Measurements from ENCODE around the gene ANTXR2.

ANTXR2 gene

DNA sequence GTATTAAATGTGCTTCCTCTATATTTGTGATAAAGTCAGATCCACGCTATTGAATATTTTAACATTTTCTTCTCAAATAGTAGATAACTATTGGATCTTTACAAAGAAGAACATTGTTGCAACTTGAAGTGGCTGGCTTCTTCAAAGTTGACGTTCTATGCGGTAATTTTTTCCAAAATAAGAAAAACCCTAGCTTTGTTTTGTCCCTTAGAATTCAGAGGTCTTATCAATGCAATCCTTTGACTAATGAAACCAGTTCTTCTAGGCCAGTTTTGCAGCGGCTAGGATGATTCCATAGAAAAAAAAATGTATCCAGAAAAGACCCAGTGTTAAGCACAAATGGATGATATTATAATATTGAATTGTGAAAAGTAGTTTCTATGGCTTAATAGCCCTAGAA is 89.6 kb downstream of the ANTXR2 start:
- no peak overlapping the region for H3K27ac ChIP-seq
- TF ChIP-seq ZFX (IDR thresholded peaks at IDR 0.05; ENCODE audit: borderline replicate concordance) (no peak), CTCF (IDR thresholded peaks at IDR 0.05) (no peak)

DNA sequence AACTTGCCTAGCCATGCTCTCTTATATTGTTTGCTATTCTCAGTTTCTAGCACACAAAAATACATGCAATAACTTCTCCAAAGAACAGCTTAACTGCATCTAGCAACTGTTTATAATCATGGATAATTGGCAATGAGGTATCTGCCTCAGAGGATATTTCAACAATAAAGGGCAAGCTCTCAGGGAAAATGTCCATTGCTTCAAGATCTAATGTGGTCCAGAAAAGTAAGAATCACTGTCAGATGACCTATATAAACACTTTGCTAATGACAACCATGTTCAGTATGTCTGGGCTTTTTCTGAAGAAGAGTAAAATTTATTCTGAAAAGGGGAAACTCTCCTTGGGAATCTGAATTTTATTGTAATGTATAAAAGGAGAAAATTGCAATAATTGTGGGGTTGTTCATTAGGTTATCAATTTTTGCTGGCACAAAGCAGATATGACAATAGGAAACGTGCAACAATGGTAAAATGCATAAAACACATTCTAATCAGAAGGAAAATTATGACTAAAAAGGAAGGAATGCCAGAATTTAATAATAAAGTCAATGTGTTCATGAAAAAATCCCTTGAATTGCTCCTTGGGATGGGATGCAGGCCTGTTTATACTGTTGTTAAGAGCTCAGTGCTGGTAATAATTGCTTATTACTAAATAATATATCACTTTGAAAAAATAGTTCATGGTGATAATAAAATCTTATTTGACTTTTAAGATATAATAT is 90.3 kb downstream of the ANTXR2 start:
- no peak for TF ChIP-seq CTCF (IDR thresholded peaks at IDR 0.05)
- no peak for TF ChIP-seq ZFX (IDR thresholded peaks at IDR 0.05; ENCODE audit: borderline replicate concordance)
- no peak overlapping the region for H3K27ac ChIP-seq

DNA sequence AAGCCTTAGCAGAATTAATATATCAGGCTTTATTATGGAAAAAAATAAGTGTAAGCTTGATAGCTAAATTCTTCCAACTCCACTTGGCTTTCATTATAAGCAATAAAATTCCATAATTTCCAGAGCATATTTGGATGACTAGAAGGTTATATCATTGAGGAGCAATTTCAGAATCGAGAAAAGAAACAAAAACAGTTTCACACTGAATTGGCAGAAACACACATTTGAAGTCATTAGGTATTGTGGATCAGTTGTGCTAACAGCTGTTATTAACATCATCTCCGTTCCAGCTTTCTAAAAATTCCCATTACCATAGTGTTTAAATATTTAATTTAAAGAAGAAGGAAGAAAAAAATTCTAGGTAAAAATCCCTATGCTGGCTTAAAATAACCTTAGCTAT is 92.6 kb downstream of the ANTXR2 start:
- no peak for TF ChIP-seq CTCF (IDR thresholded peaks at IDR 0.05)
- TF ChIP-seq ZFX (IDR thresholded peaks at IDR 0.05; ENCODE audit: borderline replicate concordance): no peak
- no peak overlapping the region for H3K27ac ChIP-seq

- TF ChIP-seq ZFX (IDR thresholded peaks at IDR 0.05; ENCODE audit: borderline replicate concordance): no peak
- no peak for TF ChIP-seq CTCF (IDR thresholded peaks at IDR 0.05)
- H3K27ac ChIP-seq: no peak overlapping the region
These were observed 93.1 kb downstream of the ANTXR2 start for GRCh38 chr4:79979785-79980437.

- H3K27ac ChIP-seq: no peak overlapping the region
- no peak for TF ChIP-seq ZFX (IDR thresholded peaks at IDR 0.05; ENCODE audit: borderline replicate concordance)
- no peak for TF ChIP-seq CTCF (IDR thresholded peaks at IDR 0.05)
These were observed 95.7 kb downstream of the ANTXR2 start for GRCh38 chr4:79977131-79977840.

DNA sequence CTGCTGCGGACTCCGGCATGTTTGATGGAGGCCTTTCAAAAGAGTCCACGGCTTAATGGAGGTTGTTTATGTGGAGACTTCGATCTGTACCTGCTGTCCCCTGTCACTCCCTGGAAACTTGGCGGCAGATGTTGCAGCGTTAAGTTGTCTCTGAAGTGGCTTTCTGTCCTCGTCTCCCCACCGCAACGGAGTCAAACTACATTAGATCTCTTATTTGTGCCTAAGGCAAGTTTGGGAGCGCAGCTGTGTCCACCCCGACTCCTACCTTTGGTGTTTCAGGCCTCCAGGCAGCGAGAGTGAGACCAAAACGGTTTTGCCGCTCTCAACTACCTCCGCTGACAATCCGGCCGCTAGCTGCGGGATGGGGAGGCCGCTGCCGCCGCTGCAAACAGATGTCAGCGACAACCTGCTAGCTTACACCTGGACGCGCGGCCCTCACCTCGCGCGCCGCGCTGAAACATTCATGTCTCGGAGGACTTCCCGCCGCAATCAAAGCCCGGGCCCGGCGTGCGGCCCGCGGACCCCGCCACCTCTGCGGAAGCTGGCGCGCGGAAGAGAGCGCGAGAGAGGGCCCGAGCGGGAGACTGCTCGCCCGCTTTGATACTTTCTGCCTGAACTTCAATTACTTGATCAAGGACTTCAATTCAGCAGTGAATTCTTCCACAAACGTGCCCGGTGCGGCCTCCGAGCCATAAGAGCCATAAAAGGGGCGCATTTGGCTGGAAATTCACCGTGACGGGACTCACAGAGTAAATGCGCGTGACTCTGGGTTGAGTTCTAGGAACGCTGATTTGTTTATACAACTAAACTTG is 108.4 kb downstream of the ANTXR2 start:
- no peak overlapping the region for H3K27ac ChIP-seq
- TF ChIP-seq ZFX (IDR thresholded peaks at IDR 0.05; ENCODE audit: borderline replicate concordance) (no peak), CTCF (IDR thresholded peaks at IDR 0.05) (no peak)

All from 22Rv1 (cell line).